CD14-positive monocyte (primary cell): Measurements from ENCODE around the gene HNF4A. TPM values are rescaled to one million over a fixed set of nuclear protein-coding genes. Genes with fewer than 3 reads are reported as not detected.

Experiments used
- DNase-seq, 3 donors: peaks; one replicate each; pipeline ENCODE4 v3.0.0-alpha.2; 2011 to 2022
- H2AFZ ChIP-seq: 2 replicates; pipeline ENCODE4 v1.6.0; 2012; ENCODE audit warnings: mild to moderate bottlenecking, low read depth, low read length, inconsistent platforms; ENCODE audit not compliant: insufficient read depth, poor library complexity, severe bottlenecking
- H3K27ac ChIP-seq, 2 donors: 1 replicate in 1 of 2; 2 replicates in 1 of 2; pipeline ENCODE4 v1.5.1; 2012 to 2013; ENCODE audit warnings: low read length in 2 of 2, control low read depth in 1 of 2, inconsistent platforms in 1 of 2, low read depth in 1 of 2, mild to moderate bottlenecking in 1 of 2
- H3K27me3 ChIP-seq, 2 donors: one replicate each; pipeline versions ENCODE4 v1.6.0 to v1.6.1; 2011 to 2013; ENCODE audit warnings: low read length in 2 of 2; ENCODE audit not compliant: control insufficient read depth in 2 of 2, insufficient read depth in 2 of 2
- H3K36me3 ChIP-seq, 2 donors: replicated peaks in 1 of 2; 1 replicate in 1 of 2; 2 replicates in 1 of 2; pipeline versions ENCODE4 v1.5.1 to v1.6.1; 2012 to 2013; ENCODE audit warnings: low read length in 2 of 2, control low read depth in 1 of 2, inconsistent platforms in 1 of 2, mild to moderate bottlenecking in 1 of 2; ENCODE audit not compliant: insufficient read depth in 2 of 2, control insufficient read depth in 1 of 2
- H3K4me1 ChIP-seq, 2 donors: 1 replicate in 1 of 2; 2 replicates in 1 of 2; pipeline versions ENCODE4 v1.5.1 to v1.6.1; 2012 to 2013; ENCODE audit warnings: low read length in 2 of 2, control low read depth in 1 of 2, inconsistent platforms in 1 of 2, mild to moderate bottlenecking in 1 of 2, moderate library complexity in 1 of 2; ENCODE audit not compliant: insufficient read depth in 2 of 2, control insufficient read depth in 1 of 2
- H3K4me2 ChIP-seq: replicated peaks from 2 replicates; pipeline ENCODE3; 2012; ENCODE audit warnings: low read length, moderate library complexity, mild to moderate bottlenecking; ENCODE audit not compliant: poor library complexity, severe bottlenecking; ENCODE audit errors: extremely low read depth
- H3K4me3 ChIP-seq, 3 experiments: fragments of 200-600 bp in 1 of 3; sonication (generic) in 1 of 3; replicated peaks in 1 of 3; 1 replicate in 2 of 3; 2 replicates in 1 of 3; pipeline ENCODE4 v1.5.1; 2011 to 2013; ENCODE audit warnings: low read length in 3 of 3, mild to moderate bottlenecking in 3 of 3, control low read depth in 2 of 3, low read depth in 2 of 3, inconsistent platforms in 1 of 3, moderate library complexity in 1 of 3
- H3K79me2 ChIP-seq: 2 replicates; pipeline ENCODE4 v1.6.0; 2012; ENCODE audit warnings: mild to moderate bottlenecking, control low read depth, inconsistent platforms, low read length, moderate library complexity; ENCODE audit not compliant: insufficient read depth
- H3K9ac ChIP-seq: 2 replicates; pipeline ENCODE4 v1.6.0; 2017; ENCODE audit warnings: low read length, mild to moderate bottlenecking; ENCODE audit not compliant: insufficient read depth, poor library complexity, severe bottlenecking
- H3K9me3 ChIP-seq, 2 donors: replicated peaks in 1 of 2; 1 replicate in 1 of 2; 2 replicates in 1 of 2; pipeline versions ENCODE4 v1.5.1 to v1.6.1; 2012 to 2013; ENCODE audit warnings: low read length in 2 of 2, control low read depth in 1 of 2; ENCODE audit not compliant: control insufficient read depth in 1 of 2, insufficient read depth in 1 of 2
- H4K20me1 ChIP-seq: 2 replicates; pipeline ENCODE4 v1.6.0; 2012; ENCODE audit warnings: mild to moderate bottlenecking, low read length, control low read depth, moderate library complexity; ENCODE audit not compliant: insufficient read depth
- H3K27ac Mint-ChIP-seq, 7 donors: one replicate each; pipeline ENCODE4 v1.8.0; 2020; ENCODE audit warnings: mild to moderate bottlenecking in 7 of 7, mixed read lengths in 7 of 7, moderate library complexity in 6 of 7, inconsistent platforms in 2 of 7
- H3K27me3 Mint-ChIP-seq, 3 donors: one replicate each; pipeline ENCODE4 v1.8.0; 2021 to 2022; ENCODE audit warnings: low read depth in 3 of 3, mild to moderate bottlenecking in 3 of 3, mixed read lengths in 3 of 3, moderate library complexity in 3 of 3, inconsistent platforms in 1 of 3
- H3K36me3 Mint-ChIP-seq, 2 donors: one replicate each; pipeline ENCODE4 v1.8.0; 2020; ENCODE audit warnings: mixed read lengths in 2 of 2, inconsistent platforms in 1 of 2, mild to moderate bottlenecking in 1 of 2
- H3K4me1 Mint-ChIP-seq: one replicate; pipeline ENCODE4 v1.8.0; 2020; ENCODE audit warnings: mild to moderate bottlenecking, mixed read lengths
- H3K4me3 Mint-ChIP-seq, 2 donors: one replicate each; pipeline ENCODE4 v1.8.0; 2020; ENCODE audit warnings: mild to moderate bottlenecking in 2 of 2, mixed read lengths in 2 of 2, moderate library complexity in 1 of 2
- H3K9me3 Mint-ChIP-seq, 7 donors: one replicate each; pipeline ENCODE4 v1.8.0; 2020 to 2022; ENCODE audit warnings: mixed read lengths in 7 of 7, mild to moderate bottlenecking in 6 of 7, moderate library complexity in 6 of 7, inconsistent platforms in 2 of 7
- CTCF ChIP-seq: fragments of 200-600 bp; IDR thresholded peaks from one replicate; pipeline ENCODE4 v1.8.0; 2022; ENCODE audit warnings: antibody characterized with exemption, mild to moderate bottlenecking
- WGBS: methylation state at CpG from one replicate; pipeline ENCODE4 v1.1.5; 2013; ENCODE audit warnings: missing lambda C conversion rate; ENCODE audit not compliant: insufficient coverage; 5-methylcytosine and 5-hydroxymethylcytosine counted together
- intact Hi-C, 2 donors: fragments of 100-400 bp; cut with micrococcal nuclease; formaldehyde crosslinking; loops; one replicate each; pipeline versions ENCODE4 v1.15.0 to v1.15.1; 2023
- polyA plus RNA-seq, 3 donors: library from polyadenylated mRNA; depleted of rRNA in 1 of 3; unstranded in 2 of 3; stranded (reverse) in 1 of 3; fragments of 300-500 nt in 2 of 3; fragments of >200 nt in 1 of 3; fragmentation: Illumina TruSeq in 2 of 3; gene quantifications; 1 replicate in 2 of 3; 2 replicates in 1 of 3; pipeline ENCODE4 v1.2.3, GENCODE V29; 2012 to 2021

Gene HNF4A
- polyA plus RNA-seq, 3 donors, result not detected

- no peak overlapping the region for H3K9ac ChIP-seq
- H3K4me1 ChIP-seq, result no peaks in the 10 kb centered on the region
- no peaks in the 10 kb centered on the region for H3K9me3 ChIP-seq
- intact Hi-C loops, result no loop called here
- H3K4me3 Mint-ChIP-seq, result no peak overlapping the region
- no peaks in the 10 kb centered on the region for H3K36me3 Mint-ChIP-seq
- H3K36me3 ChIP-seq, result no peaks in the 10 kb centered on the region
- H3K27ac Mint-ChIP-seq, result no peak overlapping the region
- no peaks in the 10 kb centered on the region for H3K27me3 ChIP-seq
- H3K27me3 Mint-ChIP-seq, result peaks cover 6 to 8% (median 8%) of the 10 kb centered on the region in 3 donors
- TF ChIP-seq CTCF, result no peak
- H2AFZ ChIP-seq, result no peak overlapping the region
- DNase-seq, result no peak
- no peaks in the 10 kb centered on the region for H3K4me1 Mint-ChIP-seq
- no peak overlapping the region for H3K4me2 ChIP-seq
- H3K4me3 ChIP-seq, result no peak overlapping the region
- H3K9me3 Mint-ChIP-seq, result no peaks in the 10 kb centered on the region
- H3K27ac ChIP-seq, result no peak overlapping the region
- no peaks in the 10 kb centered on the region for H3K79me2 ChIP-seq
- WGBS, result 89% methylated on average over 6 of the region's 13 CpGs
- no peaks in the 10 kb centered on the region for H4K20me1 ChIP-seq
These were observed 63.8 kb downstream of the HNF4A start for GRCh38 chr20:44419131-44419844.

DNA sequence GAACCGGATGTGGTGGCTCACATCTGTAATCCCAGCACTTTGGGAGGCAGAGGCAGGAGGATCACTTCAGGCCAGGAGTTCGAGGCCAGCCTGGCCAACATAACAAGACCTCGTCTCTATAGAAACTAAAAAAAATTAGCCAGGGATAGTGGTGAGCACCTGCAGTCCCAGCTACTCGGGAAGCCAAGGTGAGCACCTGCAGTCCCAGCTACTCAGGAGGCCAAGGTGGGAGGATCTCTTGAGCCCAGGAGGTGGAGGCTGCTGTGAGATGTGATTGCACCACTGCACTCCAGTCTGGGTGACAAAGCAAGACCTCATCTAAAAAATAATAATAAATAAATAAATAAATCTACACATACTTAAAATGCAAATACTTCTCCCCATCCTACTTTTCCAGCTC is 65.0 kb downstream of the HNF4A start:
- TF ChIP-seq CTCF, result no peak
- intact Hi-C loops, result no loop called here
- 95% methylated on average over 3 of the region's 4 CpGs for WGBS
- Histone ChIP-seq H3K27me3 (no peaks in the 10 kb centered on the region), H3K27ac (no peak overlapping the region), H3K4me2 (no peak overlapping the region), H3K9ac (no peak overlapping the region), H2AFZ (no peak overlapping the region), H3K79me2 (no peaks in the 10 kb centered on the region), H3K4me1 (no peaks in the 10 kb centered on the region), H3K4me3 (no peak overlapping the region), H4K20me1 (no peaks in the 10 kb centered on the region), H3K36me3 (no peaks in the 10 kb centered on the region), H3K9me3 (no peaks in the 10 kb centered on the region)
- H3K4me1 Mint-ChIP-seq, result no peaks in the 10 kb centered on the region
- H3K9me3 Mint-ChIP-seq, result no peaks in the 10 kb centered on the region
- no peak overlapping the region for H3K27ac Mint-ChIP-seq
- DNase-seq, result no peak
- H3K27me3 Mint-ChIP-seq, result peaks cover 5 to 8% (median 6%) of the 10 kb centered on the region in 3 donors
- H3K4me3 Mint-ChIP-seq, result no peak overlapping the region
- no peaks in the 10 kb centered on the region for H3K36me3 Mint-ChIP-seq
